22Rv1 (cell line): ENCODE data around the gene ANKRD35.

Experiments
- ZFX ChIP-seq: fragments of 450-650 bp; IDR thresholded peaks from 2 replicates; pipeline ENCODE4 v1.6.1; 2017; ENCODE audit warnings: antibody characterized with exemption, borderline replicate concordance
- TF ChIP-seq, protein P1 (sequence below): fragments of 450-650 bp; IDR thresholded peaks from 2 replicates; pipeline ENCODE4 v1.5.1; 2017; ENCODE audit warnings: mild to moderate bottlenecking

DNA sequence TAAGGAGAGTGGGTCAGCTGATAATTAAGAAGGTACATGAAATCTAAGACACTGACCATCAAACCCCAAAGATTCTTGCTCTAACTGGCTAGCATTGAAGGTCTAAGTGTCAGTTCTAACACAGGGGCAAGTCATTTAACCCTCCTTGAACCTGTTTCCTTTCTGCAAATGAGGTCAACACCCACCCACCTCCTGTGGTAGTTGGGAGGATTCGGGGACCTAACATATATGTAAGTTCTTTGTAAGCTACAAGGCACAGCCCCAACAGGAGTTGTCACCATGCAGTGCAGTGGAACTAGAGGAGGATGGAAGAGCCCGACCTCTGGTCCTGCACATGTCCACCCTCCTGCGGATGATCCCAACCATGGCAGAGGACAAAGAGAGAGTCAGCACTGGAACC, 37.8 kb downstream of the ANKRD35 start:
- TF ChIP-seq, protein P1, sequence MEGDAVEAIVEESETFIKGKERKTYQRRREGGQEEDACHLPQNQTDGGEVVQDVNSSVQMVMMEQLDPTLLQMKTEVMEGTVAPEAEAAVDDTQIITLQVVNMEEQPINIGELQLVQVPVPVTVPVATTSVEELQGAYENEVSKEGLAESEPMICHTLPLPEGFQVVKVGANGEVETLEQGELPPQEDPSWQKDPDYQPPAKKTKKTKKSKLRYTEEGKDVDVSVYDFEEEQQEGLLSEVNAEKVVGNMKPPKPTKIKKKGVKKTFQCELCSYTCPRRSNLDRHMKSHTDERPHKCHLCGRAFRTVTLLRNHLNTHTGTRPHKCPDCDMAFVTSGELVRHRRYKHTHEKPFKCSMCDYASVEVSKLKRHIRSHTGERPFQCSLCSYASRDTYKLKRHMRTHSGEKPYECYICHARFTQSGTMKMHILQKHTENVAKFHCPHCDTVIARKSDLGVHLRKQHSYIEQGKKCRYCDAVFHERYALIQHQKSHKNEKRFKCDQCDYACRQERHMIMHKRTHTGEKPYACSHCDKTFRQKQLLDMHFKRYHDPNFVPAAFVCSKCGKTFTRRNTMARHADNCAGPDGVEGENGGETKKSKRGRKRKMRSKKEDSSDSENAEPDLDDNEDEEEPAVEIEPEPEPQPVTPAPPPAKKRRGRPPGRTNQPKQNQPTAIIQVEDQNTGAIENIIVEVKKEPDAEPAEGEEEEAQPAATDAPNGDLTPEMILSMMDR: no peak
- TF ChIP-seq ZFX: no peak
